ENCODE data around the gene PTGIS. TPM values are rescaled to one million over a fixed set of nuclear protein-coding genes. Genes with fewer than 3 reads are reported as not detected.
"Not testable (repeated sequence)": the region's sequence is repeated elsewhere in the genome, so short reads cannot be mapped to it uniquely, and the experiment has no call there.

The PTGIS gene
- total RNA-seq: under 1 TPM; 0.21 to 0.43 TPM

DNA sequence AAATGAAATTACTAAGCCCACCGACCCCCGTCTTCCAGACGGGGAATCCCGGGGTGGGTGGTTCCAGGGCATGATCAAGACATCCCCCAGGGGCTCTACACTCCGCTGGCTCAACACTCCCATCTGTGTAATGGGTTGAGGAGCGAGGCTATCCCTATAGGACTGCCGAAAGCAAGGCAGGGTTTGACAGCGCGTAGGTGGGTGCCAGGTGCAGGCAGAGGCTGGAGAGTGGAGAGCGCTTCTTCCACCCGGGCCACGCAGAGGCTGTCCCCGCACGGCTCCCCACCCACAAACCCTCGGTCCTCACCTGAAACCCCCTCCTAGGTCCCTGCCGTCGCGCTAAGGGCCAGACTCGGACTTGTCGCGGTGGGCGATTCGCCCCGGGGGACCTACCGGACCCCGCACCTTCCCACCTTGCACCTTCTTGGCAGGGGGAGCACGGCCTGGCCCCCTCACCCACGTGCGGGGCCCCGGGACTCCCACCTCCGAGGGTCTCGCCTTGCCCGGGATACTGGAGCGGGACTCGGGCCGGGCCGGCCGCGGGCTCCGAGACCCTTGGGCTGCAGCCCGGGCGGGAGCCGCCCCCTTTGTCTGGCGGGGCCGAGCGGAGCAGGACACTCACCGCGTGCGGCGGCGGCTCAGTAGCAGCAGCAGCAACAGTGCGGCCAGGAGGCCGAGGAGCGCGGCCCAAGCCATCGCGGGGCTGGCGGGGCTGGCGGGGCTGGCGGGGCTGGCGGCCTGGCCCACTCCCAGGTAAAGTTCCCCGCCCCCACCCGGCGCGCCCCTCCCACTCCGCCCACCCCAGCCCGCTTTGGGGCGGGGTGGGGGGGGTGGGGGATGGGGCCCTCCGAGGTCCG, at the start of gene PTGIS:
Gene PTGIS, minus strand, starts transcription at position 717 of the 857 bp plus-strand sequence. Its CDS starts 21 bp downstream, at position 696.
- H3K4me1 Mint-ChIP-seq: peaks cover 9% of the 10 kb centered on the region
- ATAC-seq: no peak
- H3K9me3 Mint-ChIP-seq (ENCODE audit: low read depth): no peaks in the 10 kb centered on the region
- peaks cover 45% of the 10 kb centered on the region for H3K27me3 Mint-ChIP-seq
- DNase-seq: no peak
- no peak within 1 kb of the TSS for H3K4me3 Mint-ChIP-seq
- H3K36me3 Mint-ChIP-seq (ENCODE audit: low read depth): no peaks in the 10 kb centered on the region
- CTCF ChIA-PET: interaction anchor here (1.0 kb wide), 1 partner anchor 26 kb away, joined by 5 read pairs; no protein-coding TSS in a partner anchor
- POLR2A ChIA-PET: no interaction called here
- intact Hi-C loops (cut with DNase I, micrococcal nuclease): loop anchor here in 1 of 2 experiments (2.0 kb wide), 1 partner anchor 25 kb away; no protein-coding TSS in a partner anchor
- no peak within 1 kb of the TSS for H3K27ac Mint-ChIP-seq

GRCh38 chr20:49617394-49617793, 49.5 kb upstream of the PTGIS start:
- DNase-seq; H3K27me3 Mint-ChIP-seq; H3K36me3 Mint-ChIP-seq (ENCODE audit: low read depth); H3K4me1 Mint-ChIP-seq; ATAC-seq; H3K27ac Mint-ChIP-seq; intact Hi-C loops (cut with DNase I, micrococcal nuclease); H3K4me3 Mint-ChIP-seq; H3K9me3 Mint-ChIP-seq (ENCODE audit: low read depth): not testable (repeated sequence)
- ChIA-PET POLR2A (interaction anchor here (0.6 kb wide), 1 partner anchor 38 kb away, joined by 3 read pairs; no protein-coding TSS in a partner anchor), CTCF (interaction anchor here (0.8 kb wide), 1 partner anchor 11 kb away, joined by 3 read pairs; no protein-coding TSS in a partner anchor)

GRCh38 chr20:49616154-49617007, 48.4 kb upstream of the PTGIS start:
- H3K4me1 Mint-ChIP-seq: no peaks in the 10 kb centered on the region
- ATAC-seq: no peak
- H3K27me3 Mint-ChIP-seq: peaks cover 2% of the 10 kb centered on the region
- intact Hi-C loops (cut with DNase I, micrococcal nuclease): no loop called here
- H3K36me3 Mint-ChIP-seq (ENCODE audit: low read depth): no peaks in the 10 kb centered on the region
- H3K27ac Mint-ChIP-seq: no peak overlapping the region
- peaks cover under 1% of the 10 kb centered on the region for H3K9me3 Mint-ChIP-seq (ENCODE audit: low read depth)
- CTCF ChIA-PET: interaction anchor here (0.8 to 4.9 kb wide), 2 partner anchors 12 to 73 kb away, joined by 3 to 26 read pairs; no protein-coding TSS in a partner anchor
- no peak for DNase-seq
- no peak overlapping the region for H3K4me3 Mint-ChIP-seq
- POLR2A ChIA-PET: no interaction called here

DNA sequence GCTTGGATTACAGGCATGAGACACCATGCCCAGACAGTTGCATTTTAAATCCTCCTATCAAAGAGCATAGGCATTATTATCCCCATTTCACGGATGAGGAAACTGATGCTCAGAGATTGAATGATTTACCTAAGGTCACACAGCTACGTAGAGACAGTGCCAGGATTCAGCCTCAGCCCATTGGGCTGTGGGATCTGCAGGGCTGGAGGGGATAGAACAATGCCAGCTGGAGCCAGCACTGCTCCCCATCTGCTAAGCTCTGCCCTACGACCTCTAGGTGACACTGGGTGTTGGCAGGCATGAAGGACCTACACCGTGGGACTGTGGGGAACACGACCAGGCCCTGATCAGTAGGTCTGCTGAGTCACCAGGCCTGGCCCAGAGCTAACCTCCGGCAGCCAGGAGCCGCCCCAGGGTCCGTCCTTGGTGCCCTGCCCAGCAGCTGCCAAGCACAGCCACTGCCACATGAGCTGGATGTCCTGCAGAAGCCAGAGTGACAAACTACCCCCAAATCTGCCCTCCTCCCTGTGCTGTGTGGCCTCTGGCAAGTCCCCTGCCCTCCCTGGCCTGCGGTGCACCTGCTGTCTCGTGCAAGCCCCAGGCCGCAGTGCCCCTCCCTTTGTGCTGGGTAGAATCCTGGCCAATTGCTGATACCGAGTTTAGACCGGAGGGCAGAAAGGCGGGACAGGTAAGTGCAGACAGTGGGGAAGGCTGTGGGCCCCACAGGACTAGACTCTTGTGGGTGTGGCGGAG, 47.6 kb upstream of the PTGIS start:
- ATAC-seq: no peak
- intact Hi-C loops (cut with DNase I, micrococcal nuclease): no loop called here
- H3K4me1 Mint-ChIP-seq: peaks cover 5% of the 10 kb centered on the region
- CTCF ChIA-PET: interaction anchor here (0.7 to 4.9 kb wide), 4 partner anchors 72 to 1443 kb away, joined by 3 to 26 read pairs (median 4); no protein-coding TSS in a partner anchor
- H3K27me3 Mint-ChIP-seq: no peaks in the 10 kb centered on the region
- no peak overlapping the region for H3K27ac Mint-ChIP-seq
- POLR2A ChIA-PET: no interaction called here
- H3K9me3 Mint-ChIP-seq (ENCODE audit: low read depth): no peaks in the 10 kb centered on the region
- no peaks in the 10 kb centered on the region for H3K36me3 Mint-ChIP-seq (ENCODE audit: low read depth)
- no peak overlapping the region for H3K4me3 Mint-ChIP-seq
- DNase-seq: no peak

DNA sequence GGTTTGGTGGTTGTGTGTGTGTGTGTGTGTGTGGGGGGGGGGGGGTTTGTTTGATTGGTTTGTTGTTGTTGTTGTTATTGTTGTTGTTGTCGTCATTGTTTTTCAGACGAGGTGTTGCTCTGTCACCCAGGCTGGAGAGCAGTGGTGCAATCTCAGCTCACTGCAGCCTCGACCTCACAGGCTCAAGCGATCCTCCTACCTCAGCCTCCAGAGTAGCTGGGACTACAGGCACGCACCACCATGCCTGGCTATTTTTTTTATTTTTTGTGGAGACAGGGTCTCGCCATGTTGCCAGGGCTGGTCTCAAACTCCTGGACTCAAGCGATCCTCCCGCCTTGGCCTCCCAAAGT, 47.1 kb upstream of the PTGIS start:
- H3K27ac Mint-ChIP-seq; POLR2A ChIA-PET; DNase-seq; H3K9me3 Mint-ChIP-seq (ENCODE audit: low read depth); H3K4me3 Mint-ChIP-seq; H3K36me3 Mint-ChIP-seq (ENCODE audit: low read depth); ATAC-seq; H3K4me1 Mint-ChIP-seq; H3K27me3 Mint-ChIP-seq; intact Hi-C loops (cut with DNase I, micrococcal nuclease): not testable (repeated sequence)
- CTCF ChIA-PET: interaction anchor here (0.6 to 4.9 kb wide), 8 partner anchors 28 to 1443 kb away, joined by 3 to 26 read pairs (median 3); no protein-coding TSS in a partner anchor

DNA sequence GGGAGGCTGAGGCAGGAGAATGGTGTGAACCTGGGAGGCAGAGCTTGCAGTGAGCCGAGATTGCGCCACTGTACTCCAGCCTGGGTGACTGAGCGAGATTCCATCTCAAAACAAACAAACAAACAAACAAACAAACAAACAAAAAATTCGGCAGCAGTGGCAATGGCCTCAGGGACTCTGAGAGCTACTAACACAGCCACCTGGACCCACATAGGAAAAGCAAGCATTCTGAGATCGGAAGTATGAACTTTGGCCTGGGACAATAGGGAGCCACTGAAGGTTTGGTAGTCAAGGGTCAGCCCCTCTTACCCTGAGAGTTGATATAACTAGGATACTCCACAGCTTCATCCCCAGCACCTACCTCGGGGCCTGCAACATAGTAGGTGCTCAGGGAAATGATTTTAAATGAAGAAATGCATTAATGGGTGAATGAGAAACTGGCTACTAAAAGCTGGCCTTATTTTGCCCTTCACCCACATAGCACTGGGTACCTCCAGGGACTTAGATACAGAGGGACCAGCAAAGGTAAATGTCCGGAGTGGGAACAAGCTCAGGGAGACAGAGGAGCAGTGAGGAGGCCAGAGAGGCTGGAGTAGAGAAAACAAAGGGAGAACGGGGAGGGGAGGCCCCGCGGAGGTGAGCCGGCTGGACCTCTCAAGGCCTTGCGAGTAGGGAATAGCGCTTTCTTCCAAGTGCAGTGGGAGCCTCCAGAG, 46.6 kb upstream of the PTGIS start:
- H3K36me3 Mint-ChIP-seq (ENCODE audit: low read depth): no peaks in the 10 kb centered on the region
- H3K27me3 Mint-ChIP-seq: no peaks in the 10 kb centered on the region
- POLR2A ChIA-PET: no interaction called here
- no peak overlapping the region for H3K4me3 Mint-ChIP-seq
- CTCF ChIA-PET: interaction anchor here (0.6 to 4.9 kb wide), 7 partner anchors 27 to 274 kb away, joined by 3 to 26 read pairs (median 3); no protein-coding TSS in a partner anchor
- peaks cover 6% of the 10 kb centered on the region for H3K4me1 Mint-ChIP-seq
- DNase-seq (no peak), ATAC-seq (no peak)
- no peaks in the 10 kb centered on the region for H3K9me3 Mint-ChIP-seq (ENCODE audit: low read depth)
- intact Hi-C loops (cut with DNase I, micrococcal nuclease): loop anchor here in 1 of 2 experiments (5.0 kb wide), 1 partner anchor 98 kb away; the partner anchor contains the start of gene B4GALT5
- H3K27ac Mint-ChIP-seq: no peak overlapping the region

DNA sequence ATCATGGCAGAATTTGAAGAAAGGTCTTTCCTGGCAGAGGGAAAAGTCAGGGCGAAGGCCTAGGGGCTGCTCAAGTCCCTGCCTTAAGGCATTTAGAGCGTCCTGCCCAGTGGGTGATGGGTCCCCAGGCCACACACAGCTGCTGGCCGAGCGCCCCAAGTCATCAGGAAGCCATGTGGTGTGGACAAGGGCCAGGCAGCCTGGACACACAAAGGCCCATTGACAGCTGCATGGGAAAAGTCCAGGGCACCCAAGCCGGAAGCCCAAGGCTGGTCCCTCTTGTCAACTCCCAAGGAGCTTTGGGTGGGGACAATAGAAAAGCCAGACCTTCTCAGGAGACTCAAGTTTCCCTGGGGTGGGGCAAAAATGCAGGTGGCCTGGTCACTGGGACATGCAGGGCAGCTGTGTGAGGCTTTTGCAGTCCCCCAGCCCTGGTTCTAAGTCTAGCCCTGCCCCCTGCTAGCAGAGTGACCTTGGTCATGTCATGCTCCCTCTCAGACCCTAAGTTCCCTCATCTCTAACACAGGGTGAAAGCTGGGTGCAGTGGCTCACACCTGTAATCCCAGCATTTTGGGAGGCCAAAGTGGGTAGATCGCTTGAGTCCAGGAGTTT, 44.3 kb upstream of the PTGIS start:
- H3K27ac Mint-ChIP-seq: no peak overlapping the region
- POLR2A ChIA-PET: no interaction called here
- H3K9me3 Mint-ChIP-seq (ENCODE audit: low read depth): no peaks in the 10 kb centered on the region
- H3K4me3 Mint-ChIP-seq: no peak overlapping the region
- peaks cover 12% of the 10 kb centered on the region for H3K27me3 Mint-ChIP-seq
- H3K36me3 Mint-ChIP-seq (ENCODE audit: low read depth): no peaks in the 10 kb centered on the region
- CTCF ChIA-PET: interaction anchor here (0.6 to 4.9 kb wide), 16 partner anchors 12 to 319 kb away, joined by 3 to 59 read pairs (median 3); partner anchors contain the start of genes B4GALT5 and SLC9A8
- no peak for DNase-seq
- peaks cover 15% of the 10 kb centered on the region for H3K4me1 Mint-ChIP-seq
- no peak for ATAC-seq
- intact Hi-C loops (cut with DNase I, micrococcal nuclease): loop anchor here in 1 of 2 experiments (5.0 kb wide), 1 partner anchor 100 kb away; the partner anchor contains the start of gene B4GALT5

- H3K27me3 Mint-ChIP-seq: peaks cover 12% of the 10 kb centered on the region
- H3K36me3 Mint-ChIP-seq (ENCODE audit: low read depth); H3K4me3 Mint-ChIP-seq; ATAC-seq; H3K9me3 Mint-ChIP-seq (ENCODE audit: low read depth); DNase-seq; POLR2A ChIA-PET; H3K27ac Mint-ChIP-seq: not testable (repeated sequence)
- CTCF ChIA-PET: interaction anchor here (0.6 to 4.9 kb wide), 13 partner anchors 13 to 320 kb away, joined by 3 to 59 read pairs (median 3); partner anchors contain the start of genes B4GALT5 and SLC9A8
- peaks cover 15% of the 10 kb centered on the region for H3K4me1 Mint-ChIP-seq
- intact Hi-C loops (cut with DNase I, micrococcal nuclease): loop anchor here (1.0 to 5.0 kb wide), 5 partner anchors 101 to 317 kb away; partner anchors contain the start of gene B4GALT5 (in 2 of the 2)
Measured at GRCh38 chr20:49611539-49612126, 43.7 kb upstream of the PTGIS start.

DNA sequence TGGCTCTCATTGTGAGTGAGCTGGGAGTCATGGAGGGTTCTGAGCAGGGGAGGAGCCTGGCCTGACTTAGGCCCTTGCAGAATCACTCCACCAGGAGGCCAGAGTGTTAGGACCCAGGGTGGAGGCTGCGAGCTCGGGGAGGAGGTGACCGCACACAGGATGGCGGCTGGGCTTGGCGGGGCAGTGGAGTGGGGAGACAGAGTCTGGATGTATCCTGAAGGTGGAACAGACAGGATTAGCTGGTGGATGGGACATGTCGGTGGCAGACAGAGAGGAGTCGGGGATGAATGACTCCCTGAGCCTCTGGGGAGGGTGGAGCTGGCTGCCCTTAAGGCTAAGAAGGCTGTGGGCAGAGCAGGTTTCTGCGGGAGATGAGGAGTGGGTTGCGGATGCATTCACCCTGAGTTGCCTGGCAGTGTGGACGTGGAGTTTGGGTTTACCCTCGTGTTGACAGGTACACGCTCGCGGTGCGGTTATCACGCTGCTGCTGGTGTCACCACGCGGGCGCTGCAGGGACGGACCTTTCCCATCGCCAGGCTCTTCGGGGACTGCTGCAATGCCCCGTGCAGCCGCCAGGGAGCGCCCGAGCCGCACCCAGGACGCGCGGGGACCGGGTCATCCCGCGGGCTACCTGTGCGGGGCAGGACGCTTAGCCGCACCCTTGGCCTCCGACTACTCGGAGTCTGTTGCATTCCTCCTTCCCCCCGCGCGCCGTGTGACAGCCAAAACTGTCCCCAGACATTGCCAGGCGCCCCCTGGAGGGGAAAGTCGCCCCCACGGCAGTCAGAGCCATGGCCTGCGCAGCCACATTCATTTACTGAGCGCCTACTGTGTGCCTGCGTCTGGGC, 43.0 kb upstream of the PTGIS start:
- ATAC-seq (peak; percentile 76), DNase-seq (peak; percentile 89)
- Mint-ChIP-seq H3K27me3 (peaks cover 12% of the 10 kb centered on the region), H3K9me3 (ENCODE audit: low read depth) (no peaks in the 10 kb centered on the region), H3K4me3 (no peak overlapping the region), H3K36me3 (ENCODE audit: low read depth) (no peaks in the 10 kb centered on the region), H3K4me1 (peaks cover 15% of the 10 kb centered on the region), H3K27ac (no peak overlapping the region)
- intact Hi-C loops (cut with DNase I, micrococcal nuclease): loop anchor here (1.0 to 5.0 kb wide), 5 partner anchors 101 to 317 kb away; partner anchors contain the start of gene B4GALT5 (in 2 of the 2)
- CTCF ChIA-PET: interaction anchor here (0.6 to 4.5 kb wide), 32 partner anchors 14 to 559 kb away, joined by 3 to 145 read pairs (median 3); no protein-coding TSS in a partner anchor
- POLR2A ChIA-PET: no interaction called here

All from activated CD4-positive, alpha-beta T cell treated with anti-CD3 and anti-CD28 coated beads for 36 hours (primary cell).